K562 (cell line): ENCODE measurements around the gene GBF1. TPM values are rescaled to one million over a fixed set of nuclear protein-coding genes. Genes with fewer than 3 reads are reported as not detected.

Experiments used
- ATAC-seq: fragments of 200-7000 bp; cut with Tn5 transposase; 3 replicates; pipeline ENCODE4 v1.9.1; 2020; ENCODE audit warnings: moderate library complexity
- BruUV-seq: library from RNA; stranded (reverse); fragments of 400-500 nt; replicated peaks from 2 replicates; lab custom pipeline; 2021; lab: Mats Ljungman, UMichigan
- CTCF ChIA-PET: fragments of 300-600 bp; formaldehyde crosslinking; extraction: SDS; loops from one replicate; lab custom pipeline; 2021; ENCODE audit warnings: low intra/inter-chr PET ratio; lab: Yijun Ruan, JAX
- POLR2A ChIA-PET: fragments of 300-600, 350-650 bp; sonication (Branson Sonifier 250); formaldehyde crosslinking; extraction: SDS; loops from one replicate; lab custom pipeline; 2021; ENCODE audit warnings: antibody characterized with exemption, inconsistent platforms; lab: Yijun Ruan, JAX
- DNase-seq, 4 experiments: peaks; one replicate each; pipeline versions ENCODE4 v3.0.0 to v3.0.0-alpha.2; 2011 to 2018; ENCODE audit warnings: low spot score in 3 of 4, mixed read lengths in 3 of 4; ENCODE audit errors: extremely low read depth in 1 of 4
- FAIRE-seq: peaks from 2 replicates; lab custom pipeline; 2011; peaks lifted over from hg19 to GRCh38; lab: Jason Lieb, UNC
- H2AFZ ChIP-seq: 2 replicates; pipeline ENCODE4 v1.6.0; 2011; ENCODE audit warnings: low read depth, low read length, control low read depth, inconsistent platforms
- H3K27ac ChIP-seq: fragments of 200-600 bp; 3 replicates; pipeline ENCODE4 v1.8.0; 2011; ENCODE audit warnings: low read depth, mild to moderate bottlenecking, control low read depth, inconsistent platforms, low read length, moderate library complexity, mixed read lengths; ENCODE audit errors: extremely low read depth
- H3K27me3 ChIP-seq, 2 experiments: fragments of 300-600 bp in 1 of 2; 2 replicates in 1 of 2; 3 replicates in 1 of 2; pipeline versions ENCODE4 v1.6.0 to v1.8.0; 2011; ENCODE audit warnings: inconsistent platforms in 2 of 2, low read length in 2 of 2, mild to moderate bottlenecking in 1 of 2, mixed read lengths in 1 of 2, moderate library complexity in 1 of 2; ENCODE audit not compliant: control insufficient read depth in 2 of 2, insufficient read depth in 2 of 2
- H3K36me3 ChIP-seq: fragments of 300-600 bp; 3 replicates; pipeline ENCODE4 v1.8.0; 2011; ENCODE audit warnings: mild to moderate bottlenecking, low read length, inconsistent platforms; ENCODE audit not compliant: control insufficient read depth, insufficient read depth
- H3K4me1 ChIP-seq, 2 experiments: fragments of 200-600 bp in 1 of 2; replicated peaks in 1 of 2; 2 replicates in 1 of 2; 3 replicates in 1 of 2; pipeline versions ENCODE4 v1.5.1 to v1.8.0; 2011; ENCODE audit warnings: inconsistent platforms in 2 of 2, low read length in 2 of 2, mild to moderate bottlenecking in 1 of 2, mixed read lengths in 1 of 2, moderate library complexity in 1 of 2; ENCODE audit not compliant: control insufficient read depth in 2 of 2, insufficient read depth in 2 of 2
- H3K4me2 ChIP-seq: 2 replicates; pipeline ENCODE4 v1.6.1; 2011; ENCODE audit warnings: low read length, control low read depth, inconsistent platforms, mixed read lengths; ENCODE audit not compliant: insufficient read depth
- H3K4me3 ChIP-seq: fragments of 200-600 bp; sonication (generic), shearing (Covaris generic); 2 replicates; pipeline ENCODE4 v1.5.1; 2016; ENCODE audit warnings: control low read depth, inconsistent platforms
- H3K79me2 ChIP-seq: fragments of 200-600 bp; 3 replicates; pipeline ENCODE4 v1.8.0; 2011; ENCODE audit warnings: low read length, inconsistent platforms; ENCODE audit not compliant: control insufficient read depth, insufficient read depth
- H3K9ac ChIP-seq, 2 experiments: 2 replicates each; pipeline versions ENCODE4 v1.6.0 to v1.6.1; 2011; ENCODE audit warnings: low read depth in 2 of 2, low read length in 2 of 2, control low read depth in 1 of 2, inconsistent platforms in 1 of 2, mild to moderate bottlenecking in 1 of 2, mixed read lengths in 1 of 2; ENCODE audit not compliant: insufficient read depth in 1 of 2
- H3K9me1 ChIP-seq: one replicate; pipeline ENCODE4 v1.6.0; 2011; ENCODE audit warnings: inconsistent platforms, mild to moderate bottlenecking, low read length, moderate library complexity; ENCODE audit not compliant: control insufficient read depth, insufficient read depth
- H3K9me3 ChIP-seq: replicated peaks from 2 replicates; pipeline ENCODE4 v1.5.1; 2011; ENCODE audit warnings: low read depth, low read length, inconsistent platforms; ENCODE audit not compliant: control insufficient read depth, insufficient read depth
- H4K20me1 ChIP-seq: replicated peaks from 2 replicates; pipeline ENCODE4 v1.6.1; 2011; ENCODE audit warnings: low read length, inconsistent platforms, mixed read lengths; ENCODE audit not compliant: control insufficient read depth, insufficient read depth
- FOXA3 ChIP-seq, 2 experiments: fragments of 450-650 bp in 1 of 2; sonication (generic) in 1 of 2; formaldehyde crosslinking; IDR thresholded peaks in 1 of 2; conservative IDR thresholded peaks in 1 of 2; 2 replicates each; pipeline versions ENCODE4 v1.4.0 to v1.8.0; 2020 to 2022; ENCODE audit warnings: mild to moderate bottlenecking in 2 of 2, missing genetic modification reagents in 1 of 2
- FOXJ3 ChIP-seq: sonication (generic); formaldehyde crosslinking; IDR thresholded peaks from 2 replicates; pipeline ENCODE4 v1.4.0; 2020; ENCODE audit warnings: mild to moderate bottlenecking, missing genetic modification reagents
- KHSRP ChIP-seq: fragments of 450-650 bp; IDR thresholded peaks from 2 replicates; pipeline ENCODE4 v1.6.1; 2017
- MCM3 ChIP-seq: fragments of 450-650 bp; IDR thresholded peaks from 2 replicates; pipeline ENCODE4 v1.6.1; 2016
- PRPF4 ChIP-seq: fragments of 200-400 bp; formaldehyde crosslinking; IDR thresholded peaks from one replicate; pipeline ENCODE4 v1.6.1; 2017; ENCODE audit warnings: low read length, low read depth, mild to moderate bottlenecking; ENCODE audit not compliant: insufficient read depth, poor library complexity, severe bottlenecking
- PTTG1 ChIP-seq: fragments of 450-650 bp; IDR thresholded peaks from 2 replicates; pipeline ENCODE4 v1.6.1; 2016; ENCODE audit warnings: low read depth, mild to moderate bottlenecking, missing genetic modification characterization, missing compliant biosample characterization
- SIX5 ChIP-seq, 2 experiments: IDR thresholded peaks; 2 replicates each; pipeline ENCODE4 v1.6.1; 2011; ENCODE audit warnings: low read length in 2 of 2, borderline replicate concordance in 1 of 2, low read depth in 1 of 2, mild to moderate bottlenecking in 1 of 2, moderate library complexity in 1 of 2; ENCODE audit not compliant: insufficient read depth in 1 of 2
- ZEB2 ChIP-seq: fragments of 450-650 bp; IDR thresholded peaks from 2 replicates; pipeline ENCODE4 v1.6.1; 2016
- ZKSCAN8 ChIP-seq: fragments of 200-800 bp; sonication (Bioruptor generic); IDR thresholded peaks from 2 replicates; pipeline ENCODE4 v1.6.1; 2016; ENCODE audit warnings: missing genetic modification characterization, missing compliant biosample characterization
- ZNF41 ChIP-seq: fragments of 250-450 bp; sonication (Bioruptor Pico); conservative IDR thresholded peaks from 2 replicates; pipeline ENCODE4 v1.4.0; 2020; ENCODE audit warnings: mild to moderate bottlenecking
- ZNF436 ChIP-seq: fragments of 250-450, 450-650 bp; sonication (Bioruptor Pico); formaldehyde crosslinking; IDR thresholded peaks from 2 replicates; pipeline ENCODE4 v1.7.0; 2020; ENCODE audit warnings: mild to moderate bottlenecking
- ZNF75A ChIP-seq: fragments of 450-650 bp; formaldehyde crosslinking; IDR thresholded peaks from 2 replicates; pipeline ENCODE4 v1.4.0; 2020; ENCODE audit warnings: mild to moderate bottlenecking
- WGBS: fragments of 100-300 bp; shearing (Covaris generic); methylation state at CpG from one replicate; pipeline ENCODE4 v1.1.6; 2016; ENCODE audit warnings: low coverage, mixed read lengths; ENCODE audit not compliant: insufficient coverage; ENCODE audit errors: missing lambda C conversion rate; 5-methylcytosine and 5-hydroxymethylcytosine counted together
- in situ Hi-C: fragments of 300-500 bp; cut with MboI; formaldehyde crosslinking; loops from 4 replicates; pipeline ENCODE4 v1.15.0; 2018; ENCODE audit warnings: inconsistent platforms, mixed read lengths
- intact Hi-C: fragments of 100-400 bp; cut with micrococcal nuclease; formaldehyde crosslinking; loops from 2 replicates; pipeline ENCODE4 v1.14.2; 2022
- polyA plus RNA-seq, 8 experiments: library from polyadenylated mRNA; depleted of rRNA in 4 of 8; stranded (reverse) in 5 of 8; unstranded in 3 of 8; fragments of >200 nt; fragmentation: Nextera tagmentation in 2 of 8; fragmentation: Illumina TruSeq in 1 of 8; extraction: Ambion mirVana in 2 of 8; extraction: Trizol in 1 of 8; gene quantifications; 2 replicates each; pipeline versions ENCODE4 v1.2.1 to v1.2.3, GENCODE V29; 2011 to 2014; ENCODE audit warnings: inconsistent platforms in 1 of 8, missing spikeins in 1 of 8
- total RNA-seq, 7 experiments: library from RNA; depleted of rRNA in 6 of 7; stranded (reverse); fragments of >200 nt in 6 of 7; fragmentation: Illumina TruSeq in 2 of 7; extraction: Trizol in 2 of 7; gene quantifications; 2 replicates each; pipeline versions ENCODE4 v1.2.1 to v1.2.3, GENCODE V29; 2011 to 2021; ENCODE audit warnings: low replicate concordance in 1 of 7
- TF ChIP-seq, protein P1 (sequence below): sonication (generic); formaldehyde crosslinking; IDR thresholded peaks from 2 replicates; pipeline ENCODE4 v1.8.0; 2022; ENCODE audit warnings: missing genetic modification reagents, mild to moderate bottlenecking, borderline replicate concordance
- TF ChIP-seq, protein P2 (sequence below): conservative IDR thresholded peaks from 2 replicates; pipeline ENCODE4 v1.6.1; 2011; ENCODE audit warnings: low read depth, mild to moderate bottlenecking, low read length; ENCODE audit not compliant: control insufficient read depth

Gene GBF1
- total and polyA plus RNA-seq, 9 of the 15 experiments (the other 6 are each of a cell fraction or from before 2014, with no cell fraction given) = 0.69 to 28.0 (median 10.3) TPM

DNA sequence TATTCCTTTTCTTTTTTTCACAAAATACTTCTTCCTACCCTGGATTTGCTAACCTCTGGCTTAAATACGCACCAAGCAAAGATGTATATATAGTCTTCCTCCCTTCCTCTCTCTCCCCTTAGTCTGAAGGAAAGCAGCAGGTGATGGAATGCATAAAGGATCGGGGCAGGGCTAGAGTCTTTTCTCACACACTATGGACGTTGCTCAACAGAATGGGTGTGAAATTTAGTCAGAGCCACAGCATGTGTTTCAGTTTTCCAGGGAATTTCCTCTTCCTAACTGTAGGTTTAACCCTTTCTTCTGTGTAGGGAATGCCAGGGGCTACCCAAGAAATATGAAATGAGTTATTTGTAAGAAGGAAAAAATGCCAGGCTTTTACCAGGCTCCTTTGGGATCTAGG, 78.7 kb downstream of the GBF1 start:
- H3K4me3 ChIP-seq = no peak overlapping the region
- POLR2A ChIA-PET = no interaction called here
- 0 out of 2 replicates have a peak, but pooled peaks cover 3% of the 10 kb centered on the region for H4K20me1 ChIP-seq
- no TSS peak for BruUV-seq
- CTCF ChIA-PET = no interaction called here
- H3K4me2 ChIP-seq = no peak overlapping the region
- in situ Hi-C loops = no loop called here
- intact Hi-C loops = no loop called here
- FAIRE-seq (no peak), DNase-seq (no peak), ATAC-seq (no peak)
- 67% methylated on average over 3 of the region's 3 CpGs for WGBS
- H3K36me3 ChIP-seq = no peaks in the 10 kb centered on the region
- TF ChIP-seq, protein P1, sequence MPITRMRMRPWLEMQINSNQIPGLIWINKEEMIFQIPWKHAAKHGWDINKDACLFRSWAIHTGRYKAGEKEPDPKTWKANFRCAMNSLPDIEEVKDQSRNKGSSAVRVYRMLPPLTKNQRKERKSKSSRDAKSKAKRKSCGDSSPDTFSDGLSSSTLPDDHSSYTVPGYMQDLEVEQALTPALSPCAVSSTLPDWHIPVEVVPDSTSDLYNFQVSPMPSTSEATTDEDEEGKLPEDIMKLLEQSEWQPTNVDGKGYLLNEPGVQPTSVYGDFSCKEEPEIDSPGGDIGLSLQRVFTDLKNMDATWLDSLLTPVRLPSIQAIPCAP (CRISPR knock-in tag) = no peak
- TF ChIP-seq MCM3 (no peak), ZNF436 (CRISPR knock-in tag) (no peak), ZNF41 (CRISPR knock-in tag) (no peak), ZKSCAN8 (CRISPR knock-in tag) (no peak), ZEB2 (no peak), ZNF75A (CRISPR knock-in tag) (no peak), FOXJ3 (CRISPR knock-in tag) (no peak), PTTG1 (tag) (no peak), FOXA3 (CRISPR knock-in tag; conservative IDR thresholded peaks at IDR 0.05 in 1 of 2, IDR thresholded peaks at IDR 0.05 in 1 of 2) (no peak), SIX5 (IDR thresholded peaks at IDR 0.05; ENCODE audit: borderline replicate concordance in 1 of 2, insufficient read depth in 1 of 2, low read depth in 1 of 2, low read length in 2 of 2) (no peak), KHSRP (no peak), PRPF4 (no peak)
- TF ChIP-seq, protein P2, sequence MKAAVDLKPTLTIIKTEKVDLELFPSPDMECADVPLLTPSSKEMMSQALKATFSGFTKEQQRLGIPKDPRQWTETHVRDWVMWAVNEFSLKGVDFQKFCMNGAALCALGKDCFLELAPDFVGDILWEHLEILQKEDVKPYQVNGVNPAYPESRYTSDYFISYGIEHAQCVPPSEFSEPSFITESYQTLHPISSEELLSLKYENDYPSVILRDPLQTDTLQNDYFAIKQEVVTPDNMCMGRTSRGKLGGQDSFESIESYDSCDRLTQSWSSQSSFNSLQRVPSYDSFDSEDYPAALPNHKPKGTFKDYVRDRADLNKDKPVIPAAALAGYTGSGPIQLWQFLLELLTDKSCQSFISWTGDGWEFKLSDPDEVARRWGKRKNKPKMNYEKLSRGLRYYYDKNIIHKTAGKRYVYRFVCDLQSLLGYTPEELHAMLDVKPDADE = no peak
- H3K9me3 ChIP-seq = no peaks in the 10 kb centered on the region
- H3K9ac ChIP-seq = no peak overlapping the region
- H3K79me2 ChIP-seq = peaks cover 19% of the 10 kb centered on the region; the same call in 2 of the 3 replicates
- no peak overlapping the region for H3K27ac ChIP-seq
- no peaks in the 10 kb centered on the region for H3K27me3 ChIP-seq
- no peaks in the 10 kb centered on the region for H3K9me1 ChIP-seq
- no peaks in the 10 kb centered on the region; a peak in 1 of 5 replicates for H3K4me1 ChIP-seq
- no peak overlapping the region for H2AFZ ChIP-seq
